SW480 (cell line): ENCODE measurements around the gene GPR148.

Experiments
- DNase-seq: peaks from one replicate; pipeline ENCODE4 v3.0.0-alpha.2; 2016; ENCODE audit warnings: low spot score

Gene GPR148

GRCh38 chr2:130749641-130750040, 20.8 kb downstream of the GPR148 start:
- no peak for DNase-seq

GRCh38 chr2:130754811-130755210, 25.9 kb downstream of the GPR148 start:
- no peak for DNase-seq

- no peak for DNase-seq
Measured at GRCh38 chr2:130755256-130756052, 26.6 kb downstream of the GPR148 start, which contains the start of gene AMER3. TSS of gene AMER3 (plus strand) at chr2:130755540. CDS start at chr2:130762073, 6,533 bp downstream.

GRCh38 chr2:130756053-130756873, 27.4 kb downstream of the GPR148 start:
- no peak for DNase-seq

- DNase-seq: no peak
Measured at GRCh38 chr2:130756874-130757668, 28.2 kb downstream of the GPR148 start.

GRCh38 chr2:130759906-130760753, 31.3 kb downstream of the GPR148 start:
- peak; percentile 17 for DNase-seq

- DNase-seq: no peak
Measured at GRCh38 chr2:130760754-130761751, 32.2 kb downstream of the GPR148 start.

GRCh38 chr2:130762031-130762909, 33.4 kb downstream of the GPR148 start:
- DNase-seq: no peak

- no peak for DNase-seq
Measured at GRCh38 chr2:130762910-130763385, 34.1 kb downstream of the GPR148 start.

GRCh38 chr2:130763405-130763804, 34.5 kb downstream of the GPR148 start:
- no peak for DNase-seq

- DNase-seq: no peak
Measured at GRCh38 chr2:130764035-130764820, 35.4 kb downstream of the GPR148 start.

- DNase-seq: no peak
Measured at GRCh38 chr2:130764821-130765115, 35.9 kb downstream of the GPR148 start.

GRCh38 chr2:130765464-130765863, 36.6 kb downstream of the GPR148 start:
- no peak for DNase-seq

GRCh38 chr2:130766037-130766436, 37.2 kb downstream of the GPR148 start:
- no peak for DNase-seq

- DNase-seq: no peak
Measured at GRCh38 chr2:130766711-130767407, 38.0 kb downstream of the GPR148 start.

GRCh38 chr2:130767408-130767775, 38.5 kb downstream of the GPR148 start:
- DNase-seq: no peak

GRCh38 chr2:130768191-130768855, 39.5 kb downstream of the GPR148 start:
- no peak for DNase-seq
